OCI-LY3 (cell line): Measurements from ENCODE around the gene ZNF587B.
"Not testable (repeated sequence)": the region's sequence is repeated elsewhere in the genome, so short reads cannot be mapped to it uniquely, and the experiment has no call there.

ENCODE experiments used
- H2AFZ ChIP-seq: fragments of 200-600, 300-600 bp; shearing (Covaris generic); 2 replicates; pipeline ENCODE4 v1.6.0; 2014; ENCODE audit warnings: antibody characterized with exemption, low read depth, low read length
- H3K27ac ChIP-seq: fragments of 200-600, 300-600 bp; sonication (generic); 2 replicates; pipeline ENCODE4 v1.5.1; 2014; ENCODE audit warnings: mild to moderate bottlenecking, low read length, moderate library complexity, mixed read lengths
- H3K27me3 ChIP-seq: fragments of 200-600, 300-600 bp; sonication (generic); 2 replicates; pipeline ENCODE4 v1.6.1; 2014; ENCODE audit warnings: low read depth, low read length, mixed read lengths
- H3K36me3 ChIP-seq: fragments of 200-600, 300-600 bp; sonication (generic); replicated peaks from 2 replicates; pipeline ENCODE3; 2014; ENCODE audit warnings: low read depth, low read length, mixed read lengths
- H3K4me1 ChIP-seq: fragments of 300-600, 200-600 bp; sonication (generic); 2 replicates; pipeline ENCODE4 v1.6.1; 2014; ENCODE audit warnings: low read length, mixed read lengths
- H3K4me2 ChIP-seq: fragments of 200-600, 300-600 bp; sonication (generic); 2 replicates; pipeline ENCODE4 v1.6.1; 2014; ENCODE audit warnings: low read length, mixed read lengths
- H3K4me3 ChIP-seq: fragments of 300-600, 200-600 bp; sonication (generic); 2 replicates; pipeline ENCODE4 v1.5.1; 2014; ENCODE audit warnings: antibody characterized with exemption, mild to moderate bottlenecking, low read length, moderate library complexity
- H3K79me2 ChIP-seq: fragments of 300-600, 200-600 bp; shearing (Covaris generic); 2 replicates; pipeline ENCODE4 v1.6.1; 2014; ENCODE audit warnings: mild to moderate bottlenecking, low read length, mixed read lengths
- H3K9ac ChIP-seq: fragments of 300-600, 200-600 bp; shearing (Covaris generic); 2 replicates; pipeline ENCODE4 v1.6.0; 2014; ENCODE audit warnings: mild to moderate bottlenecking, low read length, moderate library complexity
- H3K9me3 ChIP-seq: fragments of 200-600, 300-600 bp; shearing (Covaris generic); 2 replicates; pipeline ENCODE4 v1.6.1; 2014; ENCODE audit warnings: low read length, mixed read lengths; ENCODE audit not compliant: insufficient read depth
- H4K20me1 ChIP-seq: fragments of 200-600, 300-600 bp; sonication (generic); 2 replicates; pipeline ENCODE4 v1.6.1; 2016; ENCODE audit warnings: low read length, mixed read lengths; ENCODE audit not compliant: insufficient read depth
- EZH2phosphoT487 ChIP-seq: fragments of 200-600 bp; shearing (Covaris generic); IDR thresholded peaks from 2 replicates; pipeline ENCODE4 v1.6.1; 2018; ENCODE audit warnings: antibody characterized with exemption, mixed run types, low read depth
- TF ChIP-seq, protein P1 (sequence below): fragments of 200-600, 300-600 bp; sonication (generic); IDR thresholded peaks from 2 replicates; pipeline ENCODE4 v1.5.1; 2014; ENCODE audit warnings: antibody characterized with exemption, low read length, low read depth

The ZNF587B gene

DNA sequence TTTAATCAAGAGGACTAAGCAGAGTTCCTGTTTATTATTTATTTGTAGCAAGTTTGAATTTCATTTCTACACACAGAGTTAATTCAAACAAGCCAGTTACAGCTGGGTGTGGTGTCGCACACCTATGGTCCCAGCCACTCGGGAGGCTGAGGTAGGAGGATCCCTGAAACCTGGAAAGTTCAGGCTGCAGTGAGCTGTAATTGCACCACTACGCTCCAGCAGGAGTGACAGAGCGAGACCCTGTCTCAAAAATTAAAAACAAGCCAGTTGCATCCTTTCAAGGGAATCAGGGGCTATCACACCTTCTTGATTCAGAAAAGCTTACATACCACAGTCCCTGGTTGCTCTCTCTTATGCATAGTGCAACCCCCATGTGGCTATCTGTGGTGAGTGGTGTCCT is 40.8 kb upstream of the ZNF587B start:
- Histone ChIP-seq H3K79me2 (peaks cover 74% of the 10 kb centered on the region), H3K27ac (no peak overlapping the region), H2AFZ (no peak overlapping the region), H3K36me3 (peaks cover 46% of the 10 kb centered on the region), H3K4me2 (no peak overlapping the region), H3K4me3 (no peak overlapping the region), H4K20me1 (peaks cover 40% of the 10 kb centered on the region), H3K4me1 (no peaks in the 10 kb centered on the region), H3K27me3 (no peaks in the 10 kb centered on the region), H3K9ac (no peak overlapping the region), H3K9me3 (no peaks in the 10 kb centered on the region)
- TF ChIP-seq, protein P1, sequence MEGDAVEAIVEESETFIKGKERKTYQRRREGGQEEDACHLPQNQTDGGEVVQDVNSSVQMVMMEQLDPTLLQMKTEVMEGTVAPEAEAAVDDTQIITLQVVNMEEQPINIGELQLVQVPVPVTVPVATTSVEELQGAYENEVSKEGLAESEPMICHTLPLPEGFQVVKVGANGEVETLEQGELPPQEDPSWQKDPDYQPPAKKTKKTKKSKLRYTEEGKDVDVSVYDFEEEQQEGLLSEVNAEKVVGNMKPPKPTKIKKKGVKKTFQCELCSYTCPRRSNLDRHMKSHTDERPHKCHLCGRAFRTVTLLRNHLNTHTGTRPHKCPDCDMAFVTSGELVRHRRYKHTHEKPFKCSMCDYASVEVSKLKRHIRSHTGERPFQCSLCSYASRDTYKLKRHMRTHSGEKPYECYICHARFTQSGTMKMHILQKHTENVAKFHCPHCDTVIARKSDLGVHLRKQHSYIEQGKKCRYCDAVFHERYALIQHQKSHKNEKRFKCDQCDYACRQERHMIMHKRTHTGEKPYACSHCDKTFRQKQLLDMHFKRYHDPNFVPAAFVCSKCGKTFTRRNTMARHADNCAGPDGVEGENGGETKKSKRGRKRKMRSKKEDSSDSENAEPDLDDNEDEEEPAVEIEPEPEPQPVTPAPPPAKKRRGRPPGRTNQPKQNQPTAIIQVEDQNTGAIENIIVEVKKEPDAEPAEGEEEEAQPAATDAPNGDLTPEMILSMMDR = no peak
- no peak for TF ChIP-seq EZH2phosphoT487

- peaks cover 36% of the 10 kb centered on the region for H3K36me3 ChIP-seq
- not testable (repeated sequence) for H2AFZ ChIP-seq, H3K9ac ChIP-seq, H3K9me3 ChIP-seq, H4K20me1 ChIP-seq, H3K27me3 ChIP-seq, H3K4me3 ChIP-seq, H3K27ac ChIP-seq, H3K4me2 ChIP-seq
- H3K4me1 ChIP-seq = peaks cover 18% of the 10 kb centered on the region
- H3K79me2 ChIP-seq = peaks cover 49% of the 10 kb centered on the region
These were observed 33.5 kb upstream of the ZNF587B start for GRCh38 chr19:57796580-57796979.

- no peaks in the 10 kb centered on the region for H3K27me3 ChIP-seq
These were observed 29.4 kb upstream of the ZNF587B start for GRCh38 chr19:57800696-57801095.

GRCh38 chr19:57802269-57802668 is 27.8 kb upstream of the ZNF587B start:
- peaks cover 63% of the 10 kb centered on the region for H3K79me2 ChIP-seq
- H3K4me2 ChIP-seq = peak overlapping the region; percentile 83
- peaks cover 17% of the 10 kb centered on the region for H3K36me3 ChIP-seq

More at GRCh38 chr19:57800696-57801095, 29.4 kb upstream of the ZNF587B start:
- TF ChIP-seq EZH2phosphoT487 = no peak
- TF ChIP-seq, protein P1 = no peak
- no peak overlapping the region for H3K9ac ChIP-seq
- H3K79me2 ChIP-seq = peaks cover 62% of the 10 kb centered on the region
- H2AFZ ChIP-seq = no peak overlapping the region
- no peak overlapping the region for H3K27ac ChIP-seq
- no peak overlapping the region for H3K4me2 ChIP-seq
- no peaks in the 10 kb centered on the region for H3K9me3 ChIP-seq
- no peak overlapping the region for H3K4me3 ChIP-seq
- peaks cover 7% of the 10 kb centered on the region for H4K20me1 ChIP-seq
- H3K36me3 ChIP-seq = peaks cover 24% of the 10 kb centered on the region
- peaks cover 31% of the 10 kb centered on the region for H3K4me1 ChIP-seq

More at GRCh38 chr19:57802269-57802668, 27.8 kb upstream of the ZNF587B start:
- Histone ChIP-seq H4K20me1 (peaks cover 6% of the 10 kb centered on the region), H3K9me3 (no peaks in the 10 kb centered on the region), H3K4me3 (peak overlapping the region; percentile 67), H3K9ac (peak overlapping the region; percentile 59), H3K4me1 (peaks cover 31% of the 10 kb centered on the region), H2AFZ (no peak overlapping the region), H3K27ac (peak overlapping the region; percentile 93), H3K27me3 (no peaks in the 10 kb centered on the region)
- TF ChIP-seq EZH2phosphoT487 = no peak
- TF ChIP-seq, protein P1 = peak; percentile 67
